NCI-H446 treated with DMSO at 0.1 percent for 48 hours (cell line): ENCODE measurements around the gene ZNF512.
A peak's percentile ranks its signal among the peaks of the same experiment; 100 is the strongest.
"Not testable (repeated sequence)": the region's sequence is repeated elsewhere in the genome, so short reads cannot be mapped to it uniquely, and the experiment has no call there.

Experiments
- DNase-seq: peaks from one replicate; lab custom pipeline; 2025; lab: John Stamatoyannopoulos, UW

ZNF512 gene

GRCh38 chr2:27583390-27583915 lies 611 bp downstream of the ZNF512 start:
- DNase-seq: no peak

DNA sequence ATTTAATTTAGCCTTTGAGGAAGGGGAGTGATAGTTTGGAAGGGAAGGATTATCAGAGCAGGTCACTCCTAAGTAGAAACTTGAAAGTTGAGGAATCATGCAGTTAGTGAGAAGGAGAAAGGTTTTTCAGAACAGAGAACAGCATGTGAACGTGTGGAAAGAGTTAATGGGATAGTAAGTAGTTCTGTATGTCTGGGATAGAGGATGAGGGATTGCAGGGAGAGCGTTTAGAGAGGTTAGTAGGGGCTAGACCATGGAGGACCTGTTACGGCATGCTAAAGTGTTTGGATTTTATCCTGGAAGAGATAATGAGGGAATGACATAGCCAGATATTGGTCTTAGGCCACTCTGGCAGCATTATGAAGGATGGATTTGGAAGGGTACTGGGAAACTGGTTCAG lies 1.8 kb downstream of the ZNF512 start:
- no peak for DNase-seq

DNA sequence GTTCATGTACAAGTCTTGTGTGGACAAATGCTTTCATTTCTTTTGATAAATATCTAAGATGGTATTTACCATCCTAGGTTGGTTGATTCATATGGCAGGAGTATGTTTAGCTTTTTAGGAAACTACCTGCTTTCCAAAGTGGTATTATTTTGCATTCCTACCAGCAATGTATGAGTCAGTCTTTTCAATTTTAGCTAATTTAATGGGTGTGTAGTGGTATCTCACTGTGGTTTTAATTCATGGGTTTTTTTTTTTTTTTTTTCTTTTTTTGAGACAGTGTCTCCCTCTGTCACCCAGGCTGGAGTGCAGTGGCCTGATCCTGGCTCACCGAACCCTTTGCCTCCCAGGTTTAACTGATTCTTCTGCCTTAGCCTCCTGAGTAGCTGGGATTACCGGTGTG lies 4.2 kb downstream of the ZNF512 start:
- no peak for DNase-seq

GRCh38 chr2:27588308-27588707 lies 5.5 kb downstream of the ZNF512 start:
- no peak for DNase-seq

DNA sequence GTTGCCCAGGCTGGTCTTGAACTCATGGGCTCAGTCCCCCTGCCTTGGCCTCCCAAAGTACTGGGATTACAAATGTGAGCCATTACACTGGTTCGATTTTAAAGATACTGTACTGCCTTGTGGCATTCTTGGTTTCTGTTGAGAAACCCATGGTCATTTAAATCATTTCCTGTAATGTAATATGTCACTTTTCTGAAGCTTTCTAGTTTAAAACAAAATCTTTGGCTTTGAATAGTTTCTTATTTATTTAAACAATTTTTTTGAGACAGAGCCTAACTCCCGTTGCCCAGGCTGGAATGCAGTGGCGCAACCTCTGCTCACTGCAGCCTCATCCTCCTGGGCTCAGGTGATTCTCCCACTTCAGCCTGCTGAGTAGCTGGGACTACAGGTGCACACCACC lies 8.9 kb downstream of the ZNF512 start:
- no peak for DNase-seq

GRCh38 chr2:27593240-27593639 lies 10.4 kb downstream of the ZNF512 start:
- no peak for DNase-seq

DNA sequence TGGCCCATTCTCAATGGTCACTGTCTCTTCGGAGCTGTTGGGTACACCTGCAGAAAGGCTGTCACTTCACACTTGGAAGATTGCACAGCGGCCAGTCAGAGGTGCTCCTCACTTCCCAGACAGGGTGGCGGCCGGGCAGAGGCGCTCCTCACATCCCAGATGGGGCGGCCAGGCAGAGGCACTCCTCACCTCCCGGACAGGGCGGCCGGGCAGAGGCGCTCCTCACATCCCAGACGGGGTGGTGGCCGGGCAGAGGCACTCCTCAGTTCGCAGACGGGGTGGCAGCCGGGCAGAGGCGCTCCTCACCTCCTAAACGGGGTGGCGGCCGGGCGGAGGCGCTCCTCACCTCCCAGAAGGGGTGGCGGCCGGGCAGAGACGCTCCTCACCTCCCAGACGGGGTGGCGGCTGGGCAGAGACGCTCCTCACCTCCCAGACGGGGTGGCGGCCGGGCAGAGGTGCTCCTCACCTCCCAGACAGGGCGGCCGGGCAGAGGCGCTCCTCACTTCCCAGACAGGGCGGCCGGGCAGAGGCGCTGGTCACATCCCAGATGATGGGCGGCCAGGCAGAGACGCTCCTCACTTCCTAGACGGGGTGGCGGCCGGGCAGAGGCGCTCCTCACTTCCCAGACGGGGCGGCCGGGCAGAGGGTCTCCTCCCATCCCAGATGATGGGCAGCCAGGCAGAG lies 11.3 kb downstream of the ZNF512 start:
- DNase-seq: not testable (repeated sequence)

DNA sequence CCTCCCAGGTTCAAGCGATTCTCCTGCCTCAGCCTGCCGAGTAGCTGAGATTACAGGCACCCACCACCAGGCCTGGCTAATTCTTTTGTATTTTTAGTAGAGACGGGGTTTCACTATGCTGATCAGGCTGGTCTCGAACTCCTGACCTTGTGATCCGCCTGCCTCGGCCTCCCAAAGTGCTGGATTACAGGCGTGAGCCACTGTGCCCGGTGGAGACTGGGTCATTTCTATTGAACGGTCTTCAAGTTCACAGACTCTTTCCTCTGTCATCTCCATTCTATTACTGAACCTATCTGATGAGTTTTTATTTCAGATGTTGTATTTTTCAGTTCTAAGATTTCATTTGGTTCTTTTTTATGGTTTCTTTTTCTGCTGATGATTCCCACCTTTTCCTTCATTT lies 12.6 kb downstream of the ZNF512 start:
- not testable (repeated sequence) for DNase-seq

DNA sequence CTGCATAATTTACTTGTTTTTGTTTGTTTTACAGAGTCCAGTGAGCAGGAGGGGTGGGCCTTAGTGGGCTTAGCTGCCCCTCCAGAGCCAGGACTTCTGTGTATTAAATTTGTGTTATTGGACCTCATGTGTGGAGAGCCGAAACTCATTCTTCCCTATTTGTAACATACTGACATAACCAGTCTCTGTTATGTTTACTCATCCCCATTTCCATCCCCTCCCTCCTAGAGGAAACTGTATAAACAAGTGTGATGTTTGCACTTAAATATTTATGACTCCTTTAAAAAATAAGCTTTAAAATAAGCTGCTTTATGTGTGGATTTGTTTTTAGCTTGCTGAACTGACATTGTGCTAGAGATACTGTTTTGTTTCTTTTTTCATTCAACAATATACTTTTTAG lies 13.8 kb downstream of the ZNF512 start:
- DNase-seq: no peak

GRCh38 chr2:27606611-27607010 lies 23.8 kb downstream of the ZNF512 start:
- DNase-seq: no peak

DNA sequence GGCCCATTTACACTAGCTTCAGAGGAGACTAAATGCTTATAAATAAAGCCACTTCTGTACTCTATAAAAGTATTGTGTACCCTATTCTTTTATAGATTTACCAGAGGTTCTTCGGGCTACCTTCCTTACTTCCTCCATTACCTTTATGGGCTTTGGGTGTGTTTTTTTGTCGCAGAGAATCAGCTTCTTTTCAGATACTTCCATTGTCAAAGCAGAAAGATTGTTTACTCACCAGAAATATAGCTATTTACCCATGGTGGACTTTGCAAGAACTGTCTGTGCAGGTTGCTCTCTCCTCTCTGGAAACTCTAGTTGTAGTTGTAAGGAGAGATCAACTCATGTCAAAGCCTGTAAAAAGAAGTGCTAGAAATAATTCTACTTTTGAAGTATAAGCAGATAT lies 31.1 kb downstream of the ZNF512 start:
- no peak for DNase-seq

- no peak for DNase-seq
These were observed 32.5 kb downstream of the ZNF512 start for GRCh38 chr2:27615316-27615715.

DNA sequence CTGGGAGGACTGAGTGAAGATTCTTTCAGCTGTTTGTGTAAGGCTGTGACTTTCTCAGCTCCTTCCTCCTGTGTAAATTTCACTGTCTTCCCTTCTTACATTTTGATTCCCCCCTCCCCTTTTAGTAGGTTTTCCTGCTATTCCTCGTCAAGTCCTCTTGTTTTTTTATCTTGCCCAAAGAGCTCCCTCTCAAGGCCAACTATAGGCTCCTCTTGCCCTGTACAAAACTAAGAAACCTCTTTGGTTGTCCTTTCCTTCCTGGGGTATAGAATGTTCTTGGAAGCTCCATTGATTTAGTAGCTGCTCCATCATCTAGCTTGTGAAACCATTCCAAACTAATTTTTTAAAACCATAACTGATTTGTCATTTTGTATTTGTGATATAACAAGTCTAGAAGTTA lies 38.7 kb downstream of the ZNF512 start:
- DNase-seq: no peak

GRCh38 chr2:27622921-27623384 lies 40.1 kb downstream of the ZNF512 start:
- DNase-seq: no peak

GRCh38 chr2:27624943-27625342 lies 42.1 kb downstream of the ZNF512 start:
- DNase-seq: no peak

DNA sequence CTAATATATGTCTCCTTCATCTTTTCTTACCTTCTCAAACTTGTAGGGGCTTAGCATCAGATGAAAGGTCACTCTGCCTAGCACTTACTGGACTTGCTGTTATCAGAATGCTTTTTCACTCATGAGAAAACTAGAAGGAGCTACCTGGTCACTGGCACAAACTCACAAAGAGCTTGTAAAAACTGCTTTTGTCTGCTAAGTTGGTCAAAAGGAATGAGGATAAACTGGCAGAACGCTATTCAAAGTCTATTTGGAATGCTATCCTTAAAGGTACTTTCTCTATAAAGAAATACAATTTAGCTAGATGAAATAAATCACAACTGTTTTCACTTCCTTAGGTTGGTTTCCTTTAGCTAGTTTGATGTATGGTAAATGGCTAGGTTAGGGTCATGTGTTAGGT lies 43.5 kb downstream of the ZNF512 start:
- not testable (repeated sequence) for DNase-seq

DNA sequence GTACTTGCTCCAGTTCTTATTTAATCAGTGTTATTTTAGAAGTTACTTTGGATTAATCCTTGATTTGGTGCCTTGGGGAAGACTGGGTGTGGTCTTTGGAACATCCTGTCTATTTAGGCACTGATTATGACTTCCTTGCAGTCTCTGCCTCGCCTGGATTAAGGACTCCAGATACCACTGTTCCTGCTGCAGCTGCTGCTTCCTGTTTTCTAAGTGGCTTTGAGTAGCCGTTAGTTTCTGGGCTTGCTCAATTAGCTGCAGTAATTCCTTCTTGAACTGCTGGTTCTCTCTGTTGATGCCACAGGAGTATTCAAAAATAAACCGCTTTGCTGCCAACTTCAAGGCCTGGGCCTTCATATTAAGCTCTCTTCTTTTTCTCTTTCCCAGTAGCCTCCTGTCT lies 44.1 kb downstream of the ZNF512 start:
- not testable (repeated sequence) for DNase-seq

DNA sequence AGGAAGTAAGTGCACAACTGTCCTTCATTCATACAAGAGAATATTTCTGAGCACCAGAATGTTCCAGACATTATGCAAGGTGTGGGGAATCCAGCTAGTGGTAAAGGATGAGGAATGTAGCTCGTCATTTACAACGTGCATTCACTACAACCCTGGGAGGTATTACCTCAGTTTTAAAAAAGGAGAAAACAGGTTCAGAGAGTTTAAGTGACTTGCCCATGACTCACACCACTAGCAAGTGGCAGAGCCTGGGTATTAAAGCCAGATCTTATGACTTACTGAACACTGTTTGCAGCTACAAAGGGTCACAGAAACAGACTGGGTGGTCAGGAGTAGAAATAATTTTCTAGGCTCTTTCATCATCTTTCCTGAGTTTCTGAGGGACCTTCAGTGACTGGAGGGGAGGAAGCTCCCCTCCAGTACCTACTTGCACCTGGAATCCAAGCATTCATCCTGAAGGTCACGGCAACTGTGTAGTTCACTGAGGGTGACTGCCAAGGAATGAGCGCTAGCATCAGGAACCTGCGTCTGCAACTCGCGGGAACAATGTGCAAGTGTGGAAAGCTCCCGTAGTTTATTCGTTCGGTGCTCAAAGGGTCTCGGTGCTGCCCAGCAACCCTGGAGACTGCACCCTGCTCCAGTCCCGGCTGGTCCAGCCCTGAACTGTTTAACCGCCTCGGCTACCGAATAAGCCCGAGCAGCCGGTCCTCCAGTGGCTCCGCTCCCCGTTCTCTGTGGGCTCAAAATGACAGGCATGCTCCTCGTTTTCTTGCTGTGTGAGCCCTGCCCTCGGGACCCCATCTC lies 45.3 kb downstream of the ZNF512 start:
- no peak for DNase-seq

DNA sequence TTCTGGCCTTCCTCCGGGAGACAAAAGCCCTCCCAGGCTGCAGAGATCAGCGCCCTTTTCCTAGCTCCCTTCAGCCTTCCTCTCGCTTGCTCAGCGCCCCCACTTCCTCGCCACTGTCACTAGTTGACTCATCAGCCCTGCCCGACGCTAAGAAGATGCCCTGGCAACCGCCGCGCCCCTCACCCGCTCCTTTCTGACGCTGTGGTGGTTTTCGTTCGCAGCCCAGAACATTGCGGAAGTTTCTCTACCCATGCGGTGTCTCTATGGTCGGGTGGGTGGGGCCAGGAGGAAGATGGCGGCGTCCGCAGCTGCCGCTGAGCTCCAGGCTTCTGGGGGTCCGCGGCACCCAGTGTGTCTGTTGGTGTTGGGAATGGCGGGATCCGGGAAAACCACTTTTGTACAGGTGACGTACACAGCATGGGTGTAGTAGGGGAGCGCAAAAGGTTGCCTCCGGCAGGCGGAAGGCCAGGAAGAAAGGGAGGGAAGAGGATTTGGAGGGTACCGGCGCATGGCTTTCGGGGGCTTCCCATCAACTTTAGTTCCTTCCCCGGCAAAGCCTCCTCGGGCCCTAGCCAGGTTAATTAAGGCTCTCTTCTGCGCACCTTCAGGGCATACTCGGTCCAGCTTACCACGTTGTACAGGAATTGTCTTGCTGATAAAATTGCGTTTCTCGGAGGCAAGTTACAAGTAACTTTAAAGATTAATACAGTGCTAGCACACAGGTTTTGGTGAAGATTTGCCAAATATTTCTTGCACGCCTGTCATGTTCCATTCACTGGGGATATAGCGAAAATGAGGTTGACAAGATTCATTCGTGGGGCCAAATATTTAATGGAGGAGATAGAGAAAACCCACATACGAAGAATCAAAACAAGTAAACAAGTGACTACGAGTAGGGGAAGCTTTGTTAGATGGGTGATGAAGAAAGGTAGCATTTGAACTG lies 46.2 kb downstream of the ZNF512 start, which contains the start of the genes CCDC121 and GPN1:
Gene CCDC121, minus strand, starts transcription at position 246 of the 943 bp plus-strand sequence. CDS start 1,213 bp downstream, outside the sequence.
Gene GPN1, plus strand, starts transcription at position 284 of the 943 bp plus-strand sequence. Its CDS starts 9 bp downstream, at position 293.
- peak; percentile 62 for DNase-seq

DNA sequence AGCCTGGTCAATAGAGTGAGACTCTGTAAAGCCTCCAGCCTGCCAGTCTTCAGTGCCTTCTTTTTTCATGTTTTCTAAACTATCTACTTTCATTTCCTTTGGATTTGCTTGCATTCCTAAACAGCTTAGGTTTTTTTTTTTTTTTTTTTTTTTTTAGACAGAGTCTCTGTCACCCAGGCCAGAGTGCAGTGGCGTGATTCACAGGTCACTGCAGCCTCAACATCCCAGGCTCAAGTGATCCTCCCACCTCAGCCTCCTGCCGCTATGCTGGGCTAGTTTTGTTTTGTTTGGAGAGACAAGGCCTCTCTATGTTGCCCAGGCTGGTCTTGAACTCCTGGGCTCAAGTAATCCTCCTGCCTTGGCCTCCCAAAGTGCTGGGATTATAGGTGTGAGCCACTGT lies 47.4 kb downstream of the ZNF512 start:
- DNase-seq: not testable (repeated sequence)

GRCh38 chr2:27634291-27634690 lies 51.4 kb downstream of the ZNF512 start:
- DNase-seq: no peak

DNA sequence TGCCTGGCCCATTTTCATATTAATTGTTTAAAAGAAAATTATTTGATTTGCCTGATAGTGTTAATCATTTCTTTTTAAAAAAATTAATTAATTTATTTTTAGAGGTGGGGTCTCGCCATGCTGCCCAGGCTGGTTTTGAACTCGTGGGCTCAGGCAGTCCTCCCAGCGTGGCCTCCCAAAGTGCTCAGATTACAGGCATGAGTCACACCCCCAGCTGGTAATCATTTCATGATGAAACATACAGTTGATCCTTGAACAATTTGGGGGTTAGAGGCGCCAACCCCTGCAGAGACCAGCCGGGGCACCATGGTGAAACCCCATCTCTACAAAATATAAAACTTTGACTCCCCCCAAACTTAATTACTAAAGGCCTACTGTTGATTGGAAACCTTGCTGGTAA lies 53.9 kb downstream of the ZNF512 start:
- no peak for DNase-seq
